PFSK-1 (cell line): ENCODE results near the gene GDF7.

Source experiments
- FOXP2 ChIP-seq: optimal IDR thresholded peaks from 2 replicates; pipeline ENCODE3; 2011; ENCODE audit warnings: borderline replicate concordance, control low read depth, inconsistent platforms; ENCODE audit not compliant: insufficient read depth; ENCODE audit errors: extremely low read length, extremely low read depth
- POLR2AphosphoS5 ChIP-seq: IDR thresholded peaks from 2 replicates; pipeline ENCODE4 v1.6.1; 2012; ENCODE audit warnings: low read depth, mild to moderate bottlenecking, control low read depth, low read length, moderate library complexity
- REST ChIP-seq, 2 experiments: IDR thresholded peaks; 2 replicates each; pipeline versions ENCODE4 v1.6.1 to v1.8.0; 2011 to 2012; ENCODE audit warnings: low read depth in 2 of 2, low read length in 2 of 2, control low read depth in 1 of 2, inconsistent platforms in 1 of 2, mild to moderate bottlenecking in 1 of 2, moderate library complexity in 1 of 2; ENCODE audit not compliant: insufficient read depth in 1 of 2
- SIN3A ChIP-seq: IDR thresholded peaks from 2 replicates; pipeline ENCODE4 v1.6.1; 2012; ENCODE audit warnings: mild to moderate bottlenecking, low read length, moderate library complexity, borderline replicate concordance; ENCODE audit not compliant: insufficient read depth
- TAF1 ChIP-seq: IDR thresholded peaks from 2 replicates; pipeline ENCODE4 v1.6.1; 2012; ENCODE audit warnings: low read length, control low read depth, borderline replicate concordance; ENCODE audit not compliant: insufficient read depth

Gene GDF7

GRCh38 chr2:20656561-20656960 is 10.4 kb upstream of the GDF7 start:
- TF ChIP-seq POLR2AphosphoS5 = no peak

DNA sequence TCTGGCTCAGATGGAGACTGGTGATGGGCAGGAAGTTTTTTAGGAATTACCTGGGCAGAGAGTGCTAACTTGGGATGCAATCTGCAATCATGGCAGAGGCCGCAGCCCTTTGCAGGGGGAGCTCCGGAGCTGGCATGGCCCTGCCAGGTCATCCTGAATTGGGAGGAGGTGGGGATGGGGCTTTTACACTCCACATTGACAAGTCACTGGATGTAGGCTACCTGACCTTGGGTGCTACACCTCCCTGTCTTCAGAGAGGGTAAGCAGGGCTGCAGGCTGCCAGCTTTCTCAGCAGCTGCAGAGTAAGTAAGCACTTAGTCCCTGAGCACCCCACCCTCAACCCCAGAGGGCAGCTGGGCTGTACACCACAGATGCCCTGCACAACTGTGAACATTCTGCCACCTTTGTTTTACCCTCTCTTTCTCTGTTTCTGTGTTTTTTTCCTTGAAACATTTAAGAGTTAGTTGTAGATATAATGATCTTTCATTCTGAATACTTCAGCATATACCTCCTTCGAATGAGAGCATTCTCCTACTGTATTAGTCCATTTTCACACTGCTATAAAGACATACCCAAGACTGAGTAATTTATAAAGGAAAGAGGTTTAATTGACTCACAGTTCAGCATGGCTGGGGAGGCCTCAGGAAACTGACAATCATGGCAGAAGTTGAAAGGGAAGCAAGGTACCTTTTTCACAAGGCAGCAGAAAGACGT is 9.3 kb upstream of the GDF7 start:
- no peak for TF ChIP-seq TAF1
- TF ChIP-seq FOXP2 = no peak
- no peak for TF ChIP-seq POLR2AphosphoS5

- no peak for TF ChIP-seq SIN3A
- TF ChIP-seq FOXP2 = no peak
- TF ChIP-seq POLR2AphosphoS5 = no peak
- no peak for TF ChIP-seq REST (IDR thresholded peaks at IDR 0.05; ENCODE audit: insufficient read depth in 1 of 2, low read depth in 2 of 2, low read length in 2 of 2)
- TF ChIP-seq TAF1 = no peak
Observed at GRCh38 chr2:20660506-20661420, 6.2 kb upstream of the GDF7 start.

- TF ChIP-seq SIN3A = no peak
- no peak for TF ChIP-seq REST (IDR thresholded peaks at IDR 0.05; ENCODE audit: insufficient read depth in 1 of 2, low read depth in 2 of 2, low read length in 2 of 2)
- no peak for TF ChIP-seq POLR2AphosphoS5
- TF ChIP-seq FOXP2 = no peak
- TF ChIP-seq TAF1 = no peak
Observed at GRCh38 chr2:20661421-20662307, 5.3 kb upstream of the GDF7 start.

DNA sequence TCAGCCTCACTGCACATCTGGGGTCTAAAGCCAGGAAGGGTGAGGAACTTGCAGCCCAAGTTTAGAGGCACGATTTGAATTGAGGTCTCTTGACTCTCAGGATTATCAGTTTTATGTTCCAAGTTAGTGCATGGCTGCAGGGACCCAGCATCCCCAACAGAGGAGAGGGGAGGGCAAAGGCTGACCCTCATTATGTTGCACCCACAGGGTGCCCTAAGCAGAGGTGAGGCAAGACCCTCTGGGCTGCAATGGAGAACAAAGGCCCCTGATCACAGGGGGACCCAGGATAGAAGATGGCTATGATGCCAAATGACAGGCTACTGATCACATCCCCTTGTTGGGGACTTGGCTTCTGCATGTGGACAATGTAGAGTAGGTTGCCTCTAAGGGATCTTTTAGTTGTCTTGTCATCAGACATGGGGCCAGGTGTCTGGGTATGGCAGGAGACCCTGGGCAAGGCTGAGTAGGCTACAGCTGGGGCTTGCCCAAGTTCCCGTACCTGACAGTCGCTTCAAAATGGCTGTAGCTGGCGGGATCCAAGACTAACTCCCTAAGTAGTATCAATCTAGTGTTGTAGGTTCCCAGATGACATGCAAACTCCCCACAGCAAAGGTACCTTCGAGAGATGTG is 4.5 kb upstream of the GDF7 start:
- TF ChIP-seq REST (IDR thresholded peaks at IDR 0.05; ENCODE audit: insufficient read depth in 1 of 2, low read depth in 2 of 2, low read length in 2 of 2) = no peak
- TF ChIP-seq POLR2AphosphoS5 = no peak
- TF ChIP-seq FOXP2 = no peak
- no peak for TF ChIP-seq SIN3A
- no peak for TF ChIP-seq TAF1
